T-helper 2 cell treated with Interferon-gamma antibody and Interleukin-4, amounts not matched to agents 100 ng/mL and 5 ng/mL, for 36 hours (primary cell): ENCODE measurements around the gene CCDC51. TPM values are rescaled to one million over a fixed set of nuclear protein-coding genes. Genes with fewer than 3 reads are reported as not detected.
"Not testable (repeated sequence)": the region's sequence is repeated elsewhere in the genome, so short reads cannot be mapped to it uniquely, and the experiment has no call there.

Experiments
- intact Hi-C: fragments of 100-400 bp; cut with micrococcal nuclease; formaldehyde crosslinking; loops from one replicate; pipeline ENCODE4 v1.15.1; 2023
- total RNA-seq: library from RNA; stranded (reverse); gene quantifications from 2 replicates; pipeline ENCODE4 v1.2.3, GENCODE V29; 2022

The CCDC51 gene
- total RNA-seq, 1 donor from 2014 or later, result 14.2 TPM

DNA sequence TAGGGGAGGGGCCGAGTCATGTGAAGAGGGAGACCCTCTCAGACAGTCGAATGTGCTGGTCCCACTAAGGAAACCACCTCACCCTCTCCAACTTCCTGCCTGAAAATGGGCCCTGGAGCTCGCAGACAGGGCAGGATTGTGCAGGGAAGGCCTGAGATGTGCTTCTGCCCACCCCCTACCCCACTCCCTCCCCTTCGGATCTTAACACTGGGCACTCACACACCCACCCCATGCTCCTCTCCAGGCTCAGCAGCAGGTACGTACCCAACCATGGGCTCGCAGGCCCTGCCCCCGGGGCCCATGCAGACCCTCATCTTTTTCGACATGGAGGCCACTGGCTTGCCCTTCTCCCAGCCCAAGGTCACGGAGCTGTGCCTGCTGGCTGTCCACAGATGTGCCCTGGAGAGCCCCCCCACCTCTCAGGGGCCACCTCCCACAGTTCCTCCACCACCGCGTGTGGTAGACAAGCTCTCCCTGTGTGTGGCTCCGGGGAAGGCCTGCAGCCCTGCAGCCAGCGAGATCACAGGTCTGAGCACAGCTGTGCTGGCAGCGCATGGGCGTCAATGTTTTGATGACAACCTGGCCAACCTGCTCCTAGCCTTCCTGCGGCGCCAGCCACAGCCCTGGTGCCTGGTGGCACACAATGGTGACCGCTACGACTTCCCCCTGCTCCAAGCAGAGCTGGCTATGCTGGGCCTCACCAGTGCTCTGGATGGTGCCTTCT is 26.6 kb upstream of the CCDC51 start:
- intact Hi-C loops, result loop anchor here (1.0 kb wide), 2 partner anchors 13 to 82 kb away; no protein-coding TSS in a partner anchor

DNA sequence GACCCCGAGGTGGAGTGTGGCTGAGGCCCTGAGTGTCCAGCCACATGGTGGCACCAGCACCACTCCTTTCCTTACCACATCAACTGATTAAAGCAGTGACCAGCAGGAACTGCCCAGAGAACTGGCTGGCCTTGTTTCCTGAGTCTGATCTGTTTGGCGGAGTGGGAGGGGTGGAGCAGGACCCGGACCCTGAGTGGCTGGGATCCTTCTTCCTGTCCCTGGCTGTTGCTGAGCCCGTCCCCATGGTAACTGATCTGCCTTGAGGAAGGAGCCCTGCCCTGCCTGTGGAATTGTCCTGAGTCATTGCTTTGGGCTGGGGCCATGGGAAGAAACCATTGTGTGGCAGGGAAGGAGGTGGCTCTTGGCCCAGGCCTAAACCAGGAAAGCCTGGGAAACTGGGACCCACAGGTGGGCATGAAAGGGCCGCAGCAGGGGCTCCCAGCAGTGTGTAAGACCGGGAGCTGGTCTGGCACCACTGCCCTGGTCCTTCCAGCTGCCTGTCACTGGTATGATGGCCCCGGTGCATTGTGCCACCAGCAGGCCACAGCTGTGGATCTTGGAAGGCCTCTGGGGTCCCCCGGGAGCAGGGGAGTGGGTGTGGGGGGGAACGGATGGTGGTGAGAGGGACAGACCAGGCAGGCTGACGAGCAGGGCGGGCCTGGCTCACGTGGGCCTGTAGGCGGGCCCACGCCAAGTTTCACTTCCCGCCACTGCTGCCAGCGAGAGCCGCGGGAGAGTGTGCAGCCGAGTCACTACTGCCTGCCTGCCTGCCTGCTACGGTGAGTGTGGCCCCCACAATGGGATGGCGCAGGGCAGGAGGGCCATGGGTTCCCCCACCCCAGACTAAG is 25.8 kb upstream of the CCDC51 start:
- intact Hi-C loops, result loop anchor here (1.0 kb wide), 2 partner anchors 14 to 83 kb away; no protein-coding TSS in a partner anchor

DNA sequence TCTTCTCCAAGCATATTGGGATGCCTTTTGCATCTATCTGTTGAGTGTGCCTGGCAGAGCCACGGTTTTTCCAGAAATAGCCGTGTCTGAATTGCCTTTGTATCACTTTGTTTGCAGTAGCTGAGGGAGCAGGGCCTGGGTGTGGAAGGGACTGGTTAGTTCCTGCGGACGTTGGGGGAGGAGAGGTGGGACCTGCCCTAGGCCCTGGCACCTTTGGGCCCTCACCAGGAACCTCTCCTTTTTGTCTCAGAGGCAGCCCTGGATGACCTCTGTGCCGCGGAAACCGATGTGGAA is 25.3 kb upstream of the CCDC51 start:
- intact Hi-C loops, result no loop called here

DNA sequence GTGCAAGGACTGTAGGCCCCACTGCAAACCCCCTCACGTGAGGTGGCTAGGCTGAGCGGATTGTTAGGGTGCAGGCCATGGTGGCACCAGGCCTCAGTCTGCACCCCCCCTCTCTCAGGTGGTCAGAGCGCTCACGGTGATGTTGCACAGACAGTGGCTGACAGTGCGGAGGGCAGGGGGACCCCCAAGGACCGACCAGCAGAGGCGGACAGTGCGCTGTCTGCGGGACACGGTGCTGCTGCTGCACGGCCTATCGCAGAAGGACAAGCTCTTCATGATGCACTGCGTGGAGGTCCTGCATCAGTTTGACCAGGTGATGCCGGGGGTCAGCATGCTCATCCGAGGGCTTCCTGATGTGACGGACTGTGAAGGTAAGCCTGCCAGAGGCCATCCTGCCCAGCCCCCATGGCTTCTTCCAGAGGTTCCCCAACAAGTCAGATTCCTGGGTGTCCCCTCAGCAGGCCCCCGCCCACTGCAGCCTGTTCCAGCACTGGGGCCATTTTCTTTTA is 24.8 kb upstream of the CCDC51 start:
- intact Hi-C loops, result no loop called here

DNA sequence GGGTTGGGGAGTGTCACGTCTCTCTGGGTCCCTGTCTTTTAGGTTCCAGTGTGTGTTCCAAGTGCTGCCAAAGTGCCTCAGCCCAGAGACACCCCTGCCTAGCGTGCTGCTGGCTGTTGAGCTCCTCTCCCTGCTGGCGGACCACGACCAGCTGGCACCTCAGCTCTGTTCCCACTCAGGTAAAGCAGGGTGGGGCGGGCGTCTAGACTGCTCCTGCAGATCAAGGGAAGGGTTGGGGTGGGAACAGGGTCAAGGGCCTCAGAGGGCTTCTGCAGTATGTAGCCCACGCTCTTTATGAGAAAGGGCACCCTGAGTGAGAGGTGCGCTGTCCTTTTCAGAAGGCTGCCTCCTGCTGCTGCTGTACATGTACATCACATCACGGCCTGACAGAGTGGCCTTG is 23.8 kb upstream of the CCDC51 start:
- intact Hi-C loops, result no loop called here

DNA sequence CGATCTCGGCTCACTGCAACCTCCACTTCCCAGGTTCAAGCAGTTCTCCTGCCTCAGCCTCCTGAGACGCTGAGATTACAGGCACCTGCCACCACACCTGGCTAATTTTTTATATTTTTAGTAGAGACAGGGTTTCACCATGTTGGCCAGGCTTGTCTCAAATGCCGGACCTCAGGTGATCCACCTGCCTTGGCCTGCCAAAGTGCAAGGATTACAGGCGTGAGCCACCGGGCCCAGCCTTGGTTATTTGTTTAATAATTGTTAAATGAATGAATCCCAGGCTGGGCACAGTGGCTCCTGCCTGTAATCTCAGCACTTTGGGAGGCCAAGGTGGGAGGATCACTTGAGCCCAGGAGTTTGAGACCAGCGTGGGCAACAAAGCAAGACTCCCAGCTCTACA is 21.8 kb upstream of the CCDC51 start:
- intact Hi-C loops, result not testable (repeated sequence)

DNA sequence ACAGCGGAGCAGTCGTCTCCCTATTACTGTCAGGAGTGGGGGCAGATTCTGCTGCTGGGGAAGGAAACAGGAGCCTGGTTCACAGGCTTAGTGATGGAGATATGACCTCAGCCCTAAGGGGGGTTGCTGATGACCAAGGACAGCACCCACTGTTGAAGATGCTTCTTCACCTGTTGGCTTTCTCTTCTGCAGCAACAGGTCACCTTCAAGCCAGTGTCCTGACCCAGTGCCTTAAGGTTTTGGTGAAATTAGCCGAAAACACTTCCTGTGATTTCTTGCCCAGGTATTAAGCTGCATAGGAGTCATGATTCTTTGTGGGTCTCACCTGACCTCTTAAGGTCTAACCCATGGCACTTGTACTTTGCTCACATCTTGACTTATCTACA is 20.6 kb upstream of the CCDC51 start:
- intact Hi-C loops, result no loop called here

DNA sequence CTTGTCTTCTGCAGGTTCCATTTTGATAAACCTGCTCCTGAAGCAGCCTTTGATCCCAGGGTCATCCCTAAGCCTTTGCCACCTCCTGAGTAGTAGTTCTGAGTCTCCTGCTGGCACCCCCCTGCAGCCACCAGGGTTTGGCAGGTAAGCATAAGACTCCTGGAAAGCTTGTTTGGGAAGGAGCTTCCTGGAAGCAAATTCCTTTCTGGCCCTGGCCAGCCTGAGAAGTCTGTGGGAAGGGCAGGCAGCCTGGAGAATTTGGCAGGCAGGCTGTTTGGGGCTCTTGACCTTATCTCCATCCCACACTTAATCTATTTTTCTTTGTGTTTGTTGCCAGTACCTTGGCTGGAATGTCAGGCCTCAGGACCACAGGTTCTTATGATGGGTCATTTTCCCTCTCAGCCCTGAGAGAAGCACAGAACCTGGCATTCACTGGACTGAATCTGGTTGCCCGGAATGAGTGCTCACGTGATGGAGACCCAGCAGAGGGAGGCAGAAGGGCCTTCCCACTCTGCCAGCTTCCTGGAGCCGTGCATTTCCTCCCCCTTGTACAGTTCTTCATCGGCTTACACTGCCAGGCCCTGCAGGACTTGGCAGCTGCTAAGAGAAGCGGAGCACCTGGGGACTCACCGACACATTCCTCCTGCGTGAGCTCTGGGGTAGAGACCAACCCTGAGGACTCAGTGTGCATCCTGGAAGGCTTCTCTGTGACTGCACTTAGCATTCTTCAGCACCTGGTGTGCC is 20.0 kb upstream of the CCDC51 start:
- intact Hi-C loops, result no loop called here

DNA sequence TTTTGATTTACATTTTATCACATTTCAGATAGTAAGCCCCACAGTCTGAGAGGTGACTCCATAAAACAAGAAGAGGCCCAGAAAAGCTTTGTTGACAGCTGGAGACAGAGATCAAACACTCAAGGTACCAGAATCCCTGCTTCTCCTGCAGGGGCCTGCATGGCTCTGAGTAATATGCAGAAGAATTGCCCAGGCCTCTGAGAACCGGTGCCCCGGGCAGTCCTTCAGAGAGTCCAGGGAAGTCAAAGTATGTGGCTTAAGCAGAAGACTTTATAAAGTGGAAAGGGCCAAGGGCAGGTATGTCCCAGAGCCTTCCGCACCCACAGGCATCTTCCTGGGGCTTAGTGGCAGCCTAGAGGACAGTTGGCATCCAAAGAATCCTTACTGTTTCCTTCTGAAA is 19.4 kb upstream of the CCDC51 start:
- intact Hi-C loops, result no loop called here

DNA sequence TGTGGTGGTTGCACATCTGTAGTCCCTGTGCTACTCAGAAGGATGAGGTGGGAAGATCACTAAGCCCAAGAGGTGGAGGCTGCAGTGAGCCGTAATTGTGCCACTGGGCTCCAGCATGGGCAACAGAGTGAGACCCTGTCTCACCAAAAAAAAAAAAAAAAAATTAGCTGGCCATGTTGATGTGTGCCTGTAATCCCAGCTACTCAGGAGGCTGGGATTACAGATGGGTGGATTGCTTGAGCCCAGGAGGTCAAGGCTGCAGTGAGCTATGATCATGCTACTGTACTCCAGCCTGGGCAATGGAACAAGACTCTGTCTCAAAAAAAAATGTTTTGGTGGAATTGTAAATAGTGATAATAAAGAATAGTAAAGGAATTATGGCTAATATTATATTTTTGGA is 16.5 kb upstream of the CCDC51 start:
- intact Hi-C loops, result no loop called here

DNA sequence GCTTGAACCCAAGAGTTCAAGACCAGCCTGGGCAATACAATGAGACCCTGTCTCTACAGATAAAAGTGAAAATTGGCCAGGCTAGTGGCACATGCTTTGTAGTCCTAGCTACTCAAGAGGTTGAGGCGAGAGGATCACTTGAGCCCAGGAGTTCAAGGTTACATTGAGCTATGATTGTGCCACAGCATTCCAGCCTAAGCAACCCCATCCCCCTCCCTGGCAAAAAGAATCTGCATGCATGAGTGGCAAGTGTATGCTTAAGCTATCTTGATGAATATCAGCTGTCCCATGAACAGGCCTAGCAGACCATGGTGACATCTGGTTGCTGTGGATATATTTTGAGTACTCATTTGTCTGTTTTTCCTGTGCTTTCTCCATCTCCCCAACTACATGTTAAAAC is 11.4 kb upstream of the CCDC51 start:
- intact Hi-C loops, result no loop called here

DNA sequence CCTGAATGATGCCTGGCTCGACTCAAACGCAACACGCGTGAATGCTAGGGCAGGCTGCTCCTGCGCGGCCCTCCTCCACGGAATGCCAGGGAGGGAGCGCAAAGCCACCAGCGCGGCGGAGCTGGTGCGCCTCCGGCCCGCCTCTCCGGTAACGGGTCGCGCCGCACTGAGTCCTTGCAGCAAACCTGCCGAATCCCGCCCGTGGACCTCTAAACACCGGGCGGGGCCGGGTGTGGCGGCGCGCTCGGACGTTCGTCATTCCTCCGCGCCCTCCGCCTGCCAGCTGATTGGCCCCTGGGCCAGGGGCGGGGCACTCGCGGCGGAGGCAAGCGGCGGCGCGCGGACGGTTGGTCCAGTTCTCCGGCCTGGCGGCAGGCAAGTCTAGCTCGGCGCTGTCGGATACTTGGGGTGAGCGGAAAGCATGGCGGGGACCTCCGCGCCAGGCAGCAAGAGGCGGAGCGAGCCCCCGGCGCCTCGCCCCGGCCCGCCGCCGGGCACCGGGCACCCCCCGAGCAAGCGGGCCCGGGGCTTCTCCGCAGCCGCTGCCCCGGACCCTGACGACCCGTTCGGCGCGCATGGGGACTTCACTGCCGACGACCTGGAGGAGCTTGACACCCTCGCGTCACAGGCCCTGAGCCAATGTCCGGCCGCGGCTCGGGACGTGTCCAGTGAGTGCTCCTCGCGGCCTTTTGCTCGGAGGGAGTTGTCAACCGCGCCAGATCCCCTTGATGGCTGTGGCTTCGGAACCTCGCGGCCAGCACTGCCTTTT is 6.7 kb upstream of the CCDC51 start, which contains the start of gene ATRIP:
Gene ATRIP, plus strand, starts transcription at position 313 of the 769 bp plus-strand sequence. Its CDS starts 109 bp downstream, at position 422.
- intact Hi-C loops, result loop anchor here (1.0 kb wide), 2 partner anchors 10 to 102 kb away; no protein-coding TSS in a partner anchor

DNA sequence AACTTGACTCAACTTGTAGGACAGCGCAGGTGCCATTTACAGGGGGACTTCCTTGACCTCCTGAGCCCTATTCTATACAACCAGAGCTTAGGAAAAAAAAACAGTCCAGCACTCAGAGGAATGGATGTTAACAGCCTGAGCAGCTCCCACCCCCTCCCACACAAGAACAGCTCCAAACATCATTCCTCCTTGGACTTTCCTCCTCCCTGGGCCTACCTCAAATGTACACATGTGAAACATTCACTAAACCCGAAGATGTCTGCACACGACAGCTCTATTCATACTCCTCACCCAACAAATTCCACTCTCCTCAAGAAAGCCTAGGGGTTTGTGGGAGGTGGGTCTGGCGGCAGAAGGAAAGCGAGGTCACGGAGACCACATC is 6.1 kb upstream of the CCDC51 start:
- intact Hi-C loops, result loop anchor here (1.0 kb wide), 2 partner anchors 10 to 102 kb away; no protein-coding TSS in a partner anchor

DNA sequence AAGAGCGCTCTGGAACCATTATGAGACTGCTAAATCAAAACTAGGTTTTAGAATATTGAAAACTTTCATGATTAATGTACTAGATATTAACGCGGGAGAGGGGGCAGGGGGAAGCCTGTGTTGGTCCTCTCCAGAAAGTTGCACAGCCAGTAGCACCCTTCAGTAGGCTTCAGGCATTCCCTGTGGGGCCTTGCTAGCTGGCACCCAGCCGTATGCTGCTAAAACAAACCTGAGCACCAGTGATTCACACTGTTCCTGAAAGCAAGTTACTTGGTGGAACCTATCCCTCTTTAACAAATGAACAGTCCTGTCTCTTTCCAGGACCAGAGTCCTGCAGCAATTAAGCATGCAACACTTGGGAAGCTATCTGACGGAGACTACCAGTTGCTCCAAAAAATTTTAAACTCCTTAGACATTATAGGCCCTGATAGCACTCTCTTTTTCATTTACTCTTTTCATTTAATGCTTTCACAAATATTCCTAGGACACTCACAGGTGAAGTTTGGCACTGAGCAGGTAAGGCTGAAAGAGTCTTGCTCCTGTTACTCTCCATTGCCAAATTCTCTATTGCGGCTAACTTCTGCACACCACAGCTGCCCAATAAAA is 5.5 kb upstream of the CCDC51 start:
- intact Hi-C loops, result no loop called here

DNA sequence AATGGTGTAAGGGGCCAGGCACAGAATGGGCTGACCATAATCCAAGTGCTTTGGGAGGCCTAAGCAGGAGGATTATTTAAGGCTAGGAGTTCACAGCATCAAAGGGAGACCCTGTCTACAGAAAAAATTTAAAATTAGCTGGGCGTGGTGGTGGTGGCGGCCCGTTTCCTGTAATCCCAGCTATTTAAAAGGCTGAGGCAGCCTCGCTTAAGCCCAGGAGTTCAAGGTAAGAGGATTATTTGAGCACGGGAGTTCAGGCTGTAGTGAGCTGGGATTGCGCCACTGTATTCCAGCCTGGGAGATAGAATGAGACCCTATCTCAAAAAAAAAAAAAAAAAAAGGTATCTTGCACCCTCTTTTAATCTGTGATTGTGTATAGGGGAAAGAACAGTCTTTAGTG is 2.0 kb upstream of the CCDC51 start:
- intact Hi-C loops, result loop anchor here (2.0 kb wide), 2 partner anchors 31 to 63 kb away; partner anchors contain the start of gene SHISA5

DNA sequence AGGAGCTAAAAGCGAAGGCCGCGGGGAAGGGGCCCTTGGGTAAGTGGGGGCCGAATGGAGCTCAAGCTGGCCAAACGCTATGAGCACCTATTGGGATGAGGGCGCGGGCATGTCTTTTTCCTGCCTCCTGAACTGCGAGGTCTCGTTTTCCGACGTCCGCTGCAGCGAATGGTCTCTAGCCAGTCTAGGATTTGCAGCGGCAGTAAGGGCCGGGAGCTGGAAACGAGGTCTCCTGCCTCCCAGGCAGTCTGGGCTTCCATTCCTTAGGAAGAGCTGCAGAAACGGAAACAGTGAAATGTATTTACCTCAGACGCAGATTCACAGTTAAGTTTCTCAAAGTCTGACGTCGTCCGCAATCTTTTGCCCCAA is 655 bp upstream of the CCDC51 start:
- intact Hi-C loops, result loop anchor here (1.0 to 2.0 kb wide), 3 partner anchors 32 to 116 kb away; partner anchors contain the start of genes PFKFB4 and SHISA5

DNA sequence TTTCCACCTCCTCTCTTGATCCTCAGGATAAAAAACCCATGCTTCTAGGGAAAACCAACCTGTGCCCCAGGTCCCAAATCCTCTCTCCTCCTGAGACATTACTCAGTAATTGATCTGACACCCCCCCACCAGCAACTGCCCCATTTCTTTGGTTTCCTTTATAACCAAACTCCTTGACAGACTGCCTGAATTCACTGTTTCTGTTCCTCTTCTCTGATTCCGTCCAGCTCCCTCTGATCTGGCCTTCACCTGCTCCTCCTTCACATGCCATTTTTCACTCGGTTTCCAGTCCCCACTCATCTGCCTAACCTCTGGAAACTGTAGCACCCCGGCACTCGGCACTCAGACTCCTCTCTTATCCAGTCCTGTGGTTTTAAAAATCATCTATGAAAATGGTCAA is 2.1 kb downstream of the CCDC51 start:
- intact Hi-C loops, result no loop called here

DNA sequence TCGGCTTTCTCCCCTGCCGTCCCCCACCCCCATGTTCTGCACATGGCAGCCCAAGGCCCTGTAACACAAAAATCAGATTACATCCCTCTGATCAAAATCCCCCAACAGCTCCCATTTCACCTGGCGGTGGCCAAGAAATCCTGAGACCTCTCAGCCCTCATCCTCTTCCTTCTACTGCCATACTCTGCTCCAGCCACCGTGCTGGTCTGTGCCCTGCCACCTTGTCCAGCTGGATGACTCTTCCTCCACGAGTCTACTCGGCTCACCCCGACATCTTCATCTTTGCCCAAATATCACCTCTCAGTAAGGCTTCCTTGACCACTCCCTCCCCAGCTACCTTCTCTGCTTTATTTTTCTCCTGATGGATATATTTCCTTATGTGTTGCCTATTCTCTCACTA is 3.1 kb downstream of the CCDC51 start:
- intact Hi-C loops, result loop anchor here (1.0 kb wide), 5 partner anchors 9 to 205 kb away; partner anchors contain the start of gene ATRIP

DNA sequence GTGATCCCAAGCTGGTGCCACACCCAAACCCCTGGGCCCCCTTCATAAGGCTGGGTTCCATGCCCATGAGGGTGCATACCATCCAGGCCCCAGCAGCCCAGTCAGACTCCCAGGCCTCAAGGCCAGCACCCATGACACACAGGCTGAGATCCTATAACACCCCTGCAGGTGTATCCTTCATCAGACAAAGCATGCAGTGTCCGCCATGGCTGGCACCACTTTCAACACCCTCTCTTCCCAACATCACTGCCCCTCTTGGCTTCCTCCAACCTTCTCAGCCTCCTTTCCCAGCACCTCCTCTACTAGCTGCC is 3.5 kb downstream of the CCDC51 start:
- intact Hi-C loops, result loop anchor here (1.0 kb wide), 5 partner anchors 10 to 204 kb away; partner anchors contain the start of gene ATRIP

DNA sequence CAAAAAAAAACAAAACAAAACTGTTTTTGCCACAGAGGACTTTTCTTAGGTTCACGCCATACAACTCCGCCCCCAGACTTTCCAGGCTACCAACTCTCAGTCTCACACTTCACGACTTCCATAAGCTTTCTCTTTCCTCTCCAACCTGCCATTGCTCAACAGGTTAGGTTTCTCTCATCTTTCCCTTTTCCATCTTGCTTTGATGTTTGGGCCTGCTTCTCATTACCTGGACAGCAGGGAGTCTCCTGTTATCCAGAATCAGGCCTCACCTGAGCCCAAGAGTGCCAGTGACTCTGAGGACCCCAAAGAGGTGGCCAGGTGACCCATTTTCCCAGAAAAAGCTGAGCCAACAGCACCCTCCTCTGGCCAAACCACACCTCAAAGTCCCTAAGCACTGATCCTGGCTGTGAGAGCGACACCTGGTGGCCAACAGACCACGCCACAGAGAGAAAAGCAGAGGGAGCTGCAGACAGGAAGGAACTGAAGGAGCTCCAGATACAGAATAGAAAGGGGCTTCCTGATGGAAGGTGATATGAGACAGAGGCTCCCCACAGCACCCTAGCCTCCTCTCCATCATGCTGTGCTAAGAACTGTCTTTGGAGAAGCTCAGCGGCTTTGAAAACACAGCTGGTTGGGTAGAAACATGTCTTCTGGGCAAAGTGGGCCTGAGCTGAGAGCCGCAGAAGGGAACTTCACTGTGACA is 4.0 kb downstream of the CCDC51 start:
- intact Hi-C loops, result loop anchor here (1.0 kb wide), 5 partner anchors 10 to 204 kb away; partner anchors contain the start of gene ATRIP
